ENCODE data around the gene SEH1L.

GRCh38 chr18:13003466-13003896 is 55.7 kb downstream of the SEH1L start:
- peak; percentile 49 for TF ChIP-seq CTCF (IDR thresholded peaks at IDR 0.05)
- no peak for TF ChIP-seq ZC3H11A (IDR thresholded peaks at IDR 0.05)
- TF ChIP-seq POLR2A (IDR thresholded peaks at IDR 0.05; ENCODE audit: low read length): no peak
- no peak for TF ChIP-seq EP300 (IDR thresholded peaks at IDR 0.05)
- TF ChIP-seq MYC (IDR thresholded peaks at IDR 0.05; ENCODE audit: borderline replicate concordance, low read length): no peak
- TF ChIP-seq CEBPB (IDR thresholded peaks at IDR 0.05): no peak
- no peak for TF ChIP-seq MAX (IDR thresholded peaks at IDR 0.05)
- no peak for TF ChIP-seq RFX5 (IDR thresholded peaks at IDR 0.05)
- no peak for TF ChIP-seq CHD4 (IDR thresholded peaks at IDR 0.05; ENCODE audit: borderline replicate concordance)
- TF ChIP-seq SREBF2 (IDR thresholded peaks at IDR 0.05): no peak
- no peak for TF ChIP-seq RARB (CRISPR knock-in tag; IDR thresholded peaks at IDR 0.05)
- peak; percentile 24 to 30; a peak in 3 of 5 replicates for TF ChIP-seq RAD21 (conservative IDR thresholded peaks at IDR 0.05 in 1 of 2, IDR thresholded peaks at IDR 0.05 in 1 of 2)
- TF ChIP-seq REST (IDR thresholded peaks at IDR 0.05): no peak
- no peak for TF ChIP-seq CBX8 (IDR thresholded peaks at IDR 0.05)
